DND-41 (cell line): ENCODE data around the gene DNER.

Experiments used
- ATAC-seq: fragments of 200-7000 bp; cut with Tn5 transposase; 3 replicates; pipeline ENCODE4 v1.9.1; 2021; ENCODE audit warnings: low read depth; ENCODE audit not compliant: insufficient read depth
- DNase-seq: peaks from one replicate; pipeline ENCODE4 v3.0.0-alpha.2; 2020
- H2AFZ ChIP-seq: 2 replicates; pipeline ENCODE4 v1.6.0; 2012; ENCODE audit warnings: low read depth, low read length
- H3K27ac ChIP-seq: 2 replicates; pipeline ENCODE4 v1.5.1; 2012; ENCODE audit warnings: low read length, inconsistent platforms
- H3K27me3 ChIP-seq: fragments of 200-600 bp; sonication (generic); 2 replicates; pipeline ENCODE4 v1.6.0; 2012; ENCODE audit warnings: low read length, mild to moderate bottlenecking, inconsistent platforms; ENCODE audit not compliant: insufficient read depth, poor library complexity
- H3K36me3 ChIP-seq: 2 replicates; pipeline ENCODE4 v1.5.1; 2012; ENCODE audit warnings: low read length, inconsistent platforms; ENCODE audit not compliant: insufficient read depth
- H3K4me1 ChIP-seq: 2 replicates; pipeline ENCODE4 v1.5.1; 2012; ENCODE audit warnings: mild to moderate bottlenecking, low read length; ENCODE audit not compliant: insufficient read depth
- H3K4me2 ChIP-seq: 2 replicates; pipeline ENCODE4 v1.6.0; 2012; ENCODE audit warnings: mild to moderate bottlenecking, moderate library complexity, low read length, inconsistent platforms; ENCODE audit not compliant: insufficient read depth
- H3K4me3 ChIP-seq, 2 experiments: fragments of 200-600 bp in 1 of 2; shearing (Covaris generic) in 1 of 2; 2 replicates each; pipeline ENCODE4 v1.5.1; 2012 to 2016; ENCODE audit warnings: inconsistent platforms in 2 of 2, low read length in 2 of 2, mild to moderate bottlenecking in 2 of 2, low read depth in 1 of 2, moderate library complexity in 1 of 2
- H3K79me2 ChIP-seq: 2 replicates; pipeline ENCODE4 v1.6.0; 2012; ENCODE audit warnings: low read length, inconsistent platforms; ENCODE audit not compliant: insufficient read depth
- H3K9ac ChIP-seq: 2 replicates; pipeline ENCODE4 v1.6.0; 2012; ENCODE audit warnings: low read depth, mild to moderate bottlenecking, inconsistent platforms, low read length, moderate library complexity
- H3K9me3 ChIP-seq: 2 replicates; pipeline ENCODE4 v1.5.1; 2012; ENCODE audit warnings: low read length, moderate library complexity, mild to moderate bottlenecking, inconsistent platforms; ENCODE audit not compliant: insufficient read depth, severe bottlenecking
- H4K20me1 ChIP-seq: 2 replicates; pipeline ENCODE4 v1.6.0; 2012; ENCODE audit warnings: low read length; ENCODE audit not compliant: insufficient read depth
- CTCF ChIP-seq: IDR thresholded peaks from 2 replicates; pipeline ENCODE4 v1.5.1; 2012; ENCODE audit warnings: borderline replicate concordance, low read length, moderate library complexity, mild to moderate bottlenecking; ENCODE audit not compliant: poor library complexity, severe bottlenecking; ENCODE audit errors: extremely low read depth
- EZH2 ChIP-seq: IDR thresholded peaks from 3 replicates; pipeline ENCODE4 v1.6.1; 2012; ENCODE audit warnings: borderline replicate concordance, low read depth, mild to moderate bottlenecking, moderate library complexity, low read length, inconsistent platforms; ENCODE audit not compliant: severe bottlenecking

The DNER gene

GRCh38 chr2:229636571-229636970 lies 77.8 kb downstream of the DNER start:
- Histone ChIP-seq H3K9ac (no peak overlapping the region), H3K36me3 (no peaks in the 10 kb centered on the region), H3K27ac (no peak overlapping the region), H4K20me1 (no peaks in the 10 kb centered on the region), H3K27me3 (peaks cover 8% of the 10 kb centered on the region), H3K4me3 (no peak overlapping the region), H3K9me3 (no peaks in the 10 kb centered on the region), H2AFZ (no peak overlapping the region), H3K4me2 (no peak overlapping the region), H3K4me1 (no peaks in the 10 kb centered on the region), H3K79me2 (no peaks in the 10 kb centered on the region)
- DNase-seq (no peak), ATAC-seq (no peak)
- no peak for TF ChIP-seq EZH2
- TF ChIP-seq CTCF = no peak

- no peak for ATAC-seq
- Histone ChIP-seq H2AFZ (no peak overlapping the region), H4K20me1 (no peaks in the 10 kb centered on the region), H3K4me3 (no peak overlapping the region), H3K79me2 (no peaks in the 10 kb centered on the region), H3K4me1 (no peaks in the 10 kb centered on the region), H3K27me3 (peaks cover 8% of the 10 kb centered on the region), H3K9ac (no peak overlapping the region), H3K27ac (no peak overlapping the region), H3K9me3 (no peaks in the 10 kb centered on the region), H3K36me3 (no peaks in the 10 kb centered on the region), H3K4me2 (no peak overlapping the region)
- TF ChIP-seq CTCF (no peak), EZH2 (no peak)
- no peak for DNase-seq
These were observed 79.0 kb downstream of the DNER start for GRCh38 chr2:229635371-229635680.

GRCh38 chr2:229634601-229635370 lies 79.6 kb downstream of the DNER start:
- Histone ChIP-seq H3K9ac (no peak overlapping the region), H3K27me3 (peaks cover 7% of the 10 kb centered on the region), H2AFZ (no peak overlapping the region), H3K4me3 (no peak overlapping the region), H3K27ac (no peak overlapping the region), H4K20me1 (no peaks in the 10 kb centered on the region), H3K36me3 (no peaks in the 10 kb centered on the region), H3K9me3 (no peaks in the 10 kb centered on the region), H3K4me1 (no peaks in the 10 kb centered on the region), H3K79me2 (no peaks in the 10 kb centered on the region), H3K4me2 (no peak overlapping the region)
- DNase-seq = no peak
- ATAC-seq = no peak
- TF ChIP-seq EZH2 (no peak), CTCF (no peak)
